GM21529 (cell line): ENCODE data around the gene SLC39A9.
"Not testable (repeated sequence)": the region's sequence is repeated elsewhere in the genome, so short reads cannot be mapped to it uniquely, and the experiment has no call there.

ENCODE experiments used
- ATAC-seq: cut with Tn5 transposase; IDR thresholded peaks from one replicate; pipeline ENCODE4 v1.9.1; 2021; ENCODE audit not compliant: unreplicated experiment

The SLC39A9 gene

DNA sequence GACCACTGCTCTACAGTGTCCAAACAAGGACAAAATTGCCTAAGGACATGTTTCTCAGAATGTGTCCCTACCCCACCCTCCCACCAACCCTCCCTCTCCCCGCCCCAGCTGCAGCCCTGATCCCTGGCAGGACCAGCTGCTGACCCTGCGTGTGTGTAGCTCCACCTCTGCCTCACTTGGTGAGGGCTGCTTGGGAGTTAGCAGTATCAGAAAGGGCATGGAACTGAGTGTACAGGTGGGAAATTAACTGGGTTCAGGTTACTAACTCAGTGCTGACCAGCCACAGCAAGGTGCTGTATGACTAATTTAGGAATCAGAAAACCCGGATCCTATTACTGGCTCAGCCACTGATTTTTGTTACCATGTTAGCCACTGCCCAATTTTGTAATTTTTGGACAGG lies 74.8 kb downstream of the SLC39A9 start:
- no peak for ATAC-seq

GRCh38 chr14:69473946-69474345 lies 75.5 kb downstream of the SLC39A9 start:
- no peak for ATAC-seq

- no peak for ATAC-seq
Measured at GRCh38 chr14:69475194-69475818, 76.8 kb downstream of the SLC39A9 start.

DNA sequence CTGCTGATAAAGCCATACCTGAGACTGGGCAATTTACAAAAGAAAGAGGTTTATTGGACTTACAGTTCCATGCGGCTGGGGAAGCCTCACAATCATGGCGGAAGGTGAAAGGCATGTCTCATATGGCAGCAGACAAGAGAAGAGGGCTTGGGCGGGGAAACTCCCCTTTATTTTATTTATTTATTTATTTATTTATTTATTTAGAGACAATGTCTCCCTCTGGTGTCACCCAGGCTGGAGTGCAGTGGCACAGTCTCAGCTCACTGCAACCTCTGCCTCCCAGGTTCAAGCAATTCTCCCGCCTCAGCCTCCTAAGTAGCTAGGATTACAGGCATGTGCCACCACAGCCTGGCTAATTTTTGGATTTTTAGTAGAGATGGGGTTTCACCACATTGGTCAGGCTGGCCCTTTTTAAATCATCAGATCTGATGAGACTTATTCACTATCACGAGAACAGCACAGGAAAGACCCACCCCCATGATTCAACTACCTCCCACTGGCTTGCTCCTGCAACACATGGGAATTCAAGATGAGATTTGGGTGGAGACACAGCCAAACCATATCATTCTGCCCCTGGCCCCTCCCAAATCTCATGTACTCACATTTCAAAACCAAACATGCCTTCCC lies 78.4 kb downstream of the SLC39A9 start:
- ATAC-seq: not testable (repeated sequence)

GRCh38 chr14:69478055-69478454 lies 79.6 kb downstream of the SLC39A9 start:
- not testable (repeated sequence) for ATAC-seq

GRCh38 chr14:69479696-69480095 lies 81.2 kb downstream of the SLC39A9 start:
- ATAC-seq: no peak

GRCh38 chr14:69480136-69480535 lies 81.6 kb downstream of the SLC39A9 start:
- ATAC-seq: no peak

GRCh38 chr14:69481815-69482568 lies 83.5 kb downstream of the SLC39A9 start:
- peak; percentile 97 for ATAC-seq

GRCh38 chr14:69483765-69484443 lies 85.4 kb downstream of the SLC39A9 start:
- ATAC-seq: no peak

- no peak for ATAC-seq
Measured at GRCh38 chr14:69484444-69485314, 86.2 kb downstream of the SLC39A9 start, which contains the start of gene PLEKHD1. PLEKHD1 (plus strand) TSS chr14:69484728; CDS start chr14:69484966, 238 bp downstream.

- ATAC-seq: no peak
Measured at GRCh38 chr14:69485315-69485660, 86.8 kb downstream of the SLC39A9 start.

- no peak for ATAC-seq
Measured at GRCh38 chr14:69485701-69486100, 87.2 kb downstream of the SLC39A9 start.

DNA sequence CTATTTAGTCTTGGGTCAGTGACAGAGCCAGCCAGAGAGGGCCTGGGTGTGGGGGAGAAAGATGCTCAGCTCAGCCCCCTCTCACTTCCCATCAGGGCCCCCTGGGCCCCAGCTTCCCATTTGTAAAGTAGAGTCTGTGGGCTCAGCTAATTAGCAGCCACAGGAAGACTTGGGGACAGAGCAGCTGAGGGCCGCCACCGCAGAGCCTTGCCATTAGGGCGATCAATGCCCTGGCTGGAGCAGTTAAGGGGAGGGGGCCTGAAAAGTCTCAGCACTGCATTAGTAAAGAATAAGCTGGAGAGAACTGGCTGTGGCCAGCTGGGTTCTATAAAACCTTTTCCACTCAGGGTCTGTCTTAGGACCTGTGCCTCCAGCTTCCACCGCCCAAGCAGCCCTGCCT lies 88.7 kb downstream of the SLC39A9 start:
- no peak for ATAC-seq

DNA sequence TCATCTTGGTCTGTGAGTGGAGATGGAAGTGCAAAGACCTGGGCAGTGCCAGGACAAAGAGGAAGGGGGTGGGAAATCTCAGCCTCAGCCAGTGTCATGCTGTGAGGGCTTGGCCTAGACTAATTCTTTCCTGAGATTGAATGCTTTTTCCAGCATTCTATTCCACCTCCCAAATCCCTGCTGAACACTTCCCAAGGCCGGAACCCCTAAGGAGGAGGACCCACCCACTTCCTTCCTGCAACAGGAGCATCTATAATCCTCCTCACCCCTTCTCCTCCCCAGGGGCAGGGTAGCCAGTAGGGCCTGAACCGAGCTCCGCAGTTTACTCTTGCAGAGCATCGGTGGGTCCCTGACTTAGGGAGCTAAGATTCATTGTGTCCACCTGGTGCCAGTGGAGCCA lies 89.3 kb downstream of the SLC39A9 start:
- ATAC-seq: no peak

GRCh38 chr14:69489495-69489894 lies 91.0 kb downstream of the SLC39A9 start:
- no peak for ATAC-seq

DNA sequence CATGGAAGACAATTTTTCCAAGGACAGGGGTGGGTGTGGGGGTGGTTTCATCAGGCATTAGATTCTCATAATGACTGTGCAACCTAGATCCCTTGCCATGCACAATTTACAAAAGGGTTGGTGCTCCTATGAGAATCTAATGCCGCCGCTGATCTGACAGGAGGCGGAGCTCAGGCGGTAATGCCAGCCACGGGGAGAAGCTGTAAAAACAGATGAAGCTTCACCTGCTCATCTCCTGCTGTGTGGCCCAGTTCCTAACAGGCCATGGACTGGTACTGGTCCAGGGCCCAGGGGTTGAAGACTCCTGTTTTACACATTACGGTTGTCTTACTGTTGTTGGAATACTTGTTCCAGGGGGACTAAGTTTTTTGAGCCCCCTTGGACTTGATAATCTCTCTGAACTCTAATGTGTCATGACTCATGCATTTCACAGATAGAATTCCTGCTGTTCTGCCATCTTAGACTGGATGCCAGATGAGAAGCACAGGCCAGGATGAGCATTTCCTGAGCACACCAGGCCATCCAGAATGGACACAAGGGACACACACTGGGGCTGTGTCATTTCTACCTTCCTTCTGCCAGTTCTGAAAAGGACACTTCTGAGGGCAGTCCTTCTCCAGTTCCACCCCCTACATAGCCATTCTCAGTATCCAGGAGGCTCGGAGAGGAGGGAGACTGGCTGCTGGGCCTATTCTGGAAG lies 91.9 kb downstream of the SLC39A9 start:
- ATAC-seq: no peak

DNA sequence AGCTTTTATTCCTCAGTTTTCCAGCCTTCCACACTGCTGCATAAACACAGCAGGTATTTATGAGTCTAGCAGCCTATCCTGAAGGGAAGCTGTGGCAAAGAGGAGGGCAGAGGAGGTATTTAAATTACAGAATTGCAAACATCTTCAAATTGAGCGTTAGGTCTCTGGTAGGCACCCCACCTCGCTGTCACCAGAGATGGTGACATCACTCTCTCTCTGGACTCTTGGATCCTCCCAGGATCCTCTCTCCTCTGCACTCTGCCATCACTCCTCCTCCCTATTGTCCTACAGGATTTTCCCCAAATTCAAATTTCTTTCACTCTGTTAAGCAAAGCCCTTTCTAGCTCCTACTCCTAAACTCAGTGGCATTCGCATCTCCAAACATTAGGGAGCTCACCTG lies 92.7 kb downstream of the SLC39A9 start:
- no peak for ATAC-seq

DNA sequence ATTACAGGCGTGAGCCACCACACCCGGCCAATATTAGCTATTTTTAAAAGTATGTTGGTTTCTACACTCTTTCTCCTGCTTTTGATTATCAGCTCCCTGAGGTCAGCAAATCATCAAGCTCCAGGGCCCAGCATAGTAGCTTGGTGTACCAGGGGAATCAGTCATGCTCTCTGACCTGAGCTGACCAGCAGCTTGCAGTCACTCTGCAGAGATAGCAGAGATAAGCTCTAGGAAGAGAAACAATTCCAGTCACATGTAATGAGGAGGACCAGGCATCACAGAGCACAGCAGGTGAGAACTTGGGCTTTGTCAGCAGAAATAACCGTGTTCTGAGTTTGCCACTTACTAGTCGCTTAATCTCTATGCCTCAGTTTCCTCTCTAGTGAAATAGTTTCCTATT lies 94.5 kb downstream of the SLC39A9 start:
- no peak for ATAC-seq

DNA sequence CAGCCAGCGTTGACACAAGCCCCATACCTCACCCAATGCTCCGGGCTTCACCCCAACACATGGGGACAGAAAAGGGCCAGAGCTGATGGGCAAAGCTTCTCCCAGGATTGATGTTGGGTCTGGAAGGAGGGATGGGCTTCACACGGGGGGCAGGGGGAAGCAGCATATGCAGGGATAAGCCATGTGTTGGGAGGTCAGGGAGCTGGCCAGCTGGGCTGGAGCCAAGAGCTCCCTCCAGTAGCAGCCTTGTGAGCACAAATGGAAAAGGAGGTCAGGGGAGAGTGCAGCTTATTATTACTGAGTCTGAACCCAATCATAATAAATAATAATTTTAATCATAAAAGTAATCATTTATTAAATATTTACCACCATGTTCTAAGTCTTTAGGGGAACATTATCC lies 95.3 kb downstream of the SLC39A9 start:
- no peak for ATAC-seq

GRCh38 chr14:69495341-69495921 lies 96.9 kb downstream of the SLC39A9 start:
- ATAC-seq: no peak
